ENCODE results near the gene COL26A1.

DNA sequence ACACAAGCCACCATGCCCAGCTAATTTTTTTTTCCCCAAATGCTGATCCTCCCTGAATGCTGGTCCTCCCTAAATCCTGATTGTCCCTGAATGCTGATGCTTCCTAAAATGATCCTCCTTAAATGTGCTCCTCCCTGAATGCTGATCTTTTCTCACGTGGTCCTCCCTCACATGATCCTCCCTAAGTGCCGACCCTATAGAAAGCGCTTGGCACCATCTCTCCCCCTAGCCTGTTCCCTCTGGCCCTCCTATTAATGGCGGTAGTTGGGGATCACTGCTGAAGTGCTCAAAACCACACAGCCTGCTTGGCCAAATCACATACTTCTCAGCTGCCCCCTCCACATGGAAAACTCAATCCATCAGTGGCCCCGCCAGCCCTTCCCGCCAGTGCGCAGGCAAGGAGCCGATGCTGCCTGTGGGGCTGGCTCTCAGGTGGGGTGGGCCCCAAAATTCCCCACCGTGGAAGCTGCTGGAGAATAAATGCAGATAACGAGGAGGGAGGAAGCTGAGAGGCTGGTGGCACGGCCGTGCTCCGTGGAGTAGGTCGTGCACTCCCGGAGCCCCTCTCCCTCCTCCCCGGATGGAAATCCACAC lies 42.9 kb downstream of the COL26A1 start:
- TF ChIP-seq CHD1 (IDR thresholded peaks at IDR 0.05; ENCODE audit: low read depth, low read length) (no peak), CTCF (conservative IDR thresholded peaks at IDR 0.05; ENCODE audit: low read depth, low read length) (no peak), POLR2A (IDR thresholded peaks at IDR 0.05; ENCODE audit: low read depth, low read length) (no peak), RCOR1 (IDR thresholded peaks at IDR 0.05; ENCODE audit: insufficient replicate concordance, low read length) (no peak), MXI1 (IDR thresholded peaks at IDR 0.05; ENCODE audit: borderline replicate concordance, low read depth, low read length) (no peak), RAD21 (IDR thresholded peaks at IDR 0.05; ENCODE audit: low read length) (no peak), RFX5 (IDR thresholded peaks at IDR 0.05; ENCODE audit: low read depth, low read length) (no peak), NFE2L2 (IDR thresholded peaks at IDR 0.05; ENCODE audit: low read depth, low read length) (no peak), CEBPB (IDR thresholded peaks at IDR 0.05; ENCODE audit: low read depth, low read length) (no peak)
